HG02884 (cell line): ENCODE data around the gene AP3B1.

Experiments used
- ATAC-seq: cut with Tn5 transposase; IDR thresholded peaks from one replicate; pipeline ENCODE4 v1.9.1; 2021; ENCODE audit warnings: mild to moderate bottlenecking, moderate library complexity; ENCODE audit not compliant: unreplicated experiment

Gene AP3B1

DNA sequence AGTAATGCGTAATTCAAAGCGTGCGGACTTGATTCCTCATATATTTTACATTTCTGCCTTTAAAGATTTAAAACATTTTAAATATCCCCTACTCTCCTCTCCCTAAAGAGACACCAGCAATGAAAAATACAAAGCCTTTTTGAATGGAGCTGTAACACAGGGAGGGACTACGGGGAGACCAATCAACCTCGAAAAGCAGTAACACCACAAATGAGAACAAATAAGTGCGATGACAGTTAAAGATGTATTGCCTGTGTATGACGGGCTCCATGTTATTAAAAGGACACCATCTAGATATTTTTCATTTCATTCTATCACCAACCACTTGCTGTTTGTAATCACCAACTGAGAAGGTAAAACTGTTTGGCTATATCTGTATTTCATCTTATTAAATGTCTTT lies 288.0 kb downstream of the AP3B1 start:
- no peak for ATAC-seq

DNA sequence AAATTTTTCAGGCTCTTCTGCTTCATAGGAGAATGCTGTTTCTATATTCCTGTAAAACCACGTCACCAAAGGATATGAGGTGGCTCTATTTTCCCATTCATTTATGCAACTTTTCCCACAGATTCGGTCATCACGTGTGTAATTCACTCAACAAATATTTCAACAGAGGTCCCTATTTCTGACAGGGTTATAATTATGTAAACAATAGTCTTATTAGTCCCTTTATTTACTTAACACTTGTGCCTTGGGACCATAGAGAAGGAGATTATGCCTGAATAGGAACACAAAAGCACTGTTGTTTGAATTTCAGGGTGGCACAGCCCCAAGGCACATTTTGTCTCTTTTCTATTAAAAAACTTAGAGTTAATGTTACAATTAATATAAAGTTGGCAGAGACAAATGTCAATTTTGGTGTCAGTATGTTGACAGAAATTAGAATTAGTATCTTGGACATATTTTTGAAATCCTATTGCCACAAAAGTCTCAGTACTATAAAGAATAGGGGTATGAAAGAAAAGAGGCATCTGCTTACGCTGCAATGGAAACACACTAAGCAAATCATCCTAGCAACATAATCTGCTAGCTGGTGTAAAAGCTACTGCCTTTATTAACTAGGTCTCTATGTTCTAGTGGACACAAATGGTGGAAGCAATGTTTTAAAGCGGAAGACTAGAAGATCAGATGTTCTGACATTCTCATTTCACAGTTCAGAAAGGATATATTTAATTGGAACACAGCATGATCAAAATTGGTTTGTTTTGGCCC lies 289.3 kb downstream of the AP3B1 start:
- ATAC-seq: no peak

DNA sequence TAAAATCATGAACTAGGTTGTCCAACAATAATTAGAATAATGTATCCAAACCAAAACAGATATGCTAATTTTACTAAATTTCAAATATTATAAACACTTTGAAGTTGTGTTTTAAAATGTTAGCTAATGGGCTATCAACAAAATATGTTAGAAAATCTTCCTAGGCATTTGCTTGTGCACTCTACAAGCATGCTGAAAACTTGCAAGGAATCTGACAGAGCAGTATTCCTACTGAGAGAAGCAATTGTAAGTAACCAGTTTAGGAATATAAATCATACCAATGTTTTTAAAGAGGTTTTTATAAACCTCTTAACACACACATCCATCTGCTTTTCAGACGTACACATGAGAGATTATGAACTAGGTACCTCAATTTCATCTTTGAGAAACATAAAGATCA lies 289.9 kb downstream of the AP3B1 start:
- no peak for ATAC-seq

DNA sequence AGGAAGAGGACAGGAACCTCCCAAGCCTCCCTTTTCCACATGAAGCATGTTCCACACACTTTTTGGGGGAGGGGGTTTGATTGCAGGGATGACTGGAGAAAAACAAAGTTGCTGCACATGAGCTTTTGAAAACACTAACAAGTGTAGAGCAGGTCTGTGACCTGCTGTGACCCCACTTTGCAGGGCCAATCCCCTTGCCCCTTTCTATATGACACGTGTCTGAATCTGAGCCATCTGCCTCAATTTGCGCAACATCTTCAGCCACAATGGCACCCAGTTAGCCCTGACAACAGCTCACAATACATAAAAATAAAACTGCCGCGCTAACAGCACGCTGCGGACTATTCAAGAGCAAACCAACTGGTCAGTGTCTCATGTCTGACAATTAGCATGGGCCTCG lies 290.6 kb downstream of the AP3B1 start:
- ATAC-seq: no peak

DNA sequence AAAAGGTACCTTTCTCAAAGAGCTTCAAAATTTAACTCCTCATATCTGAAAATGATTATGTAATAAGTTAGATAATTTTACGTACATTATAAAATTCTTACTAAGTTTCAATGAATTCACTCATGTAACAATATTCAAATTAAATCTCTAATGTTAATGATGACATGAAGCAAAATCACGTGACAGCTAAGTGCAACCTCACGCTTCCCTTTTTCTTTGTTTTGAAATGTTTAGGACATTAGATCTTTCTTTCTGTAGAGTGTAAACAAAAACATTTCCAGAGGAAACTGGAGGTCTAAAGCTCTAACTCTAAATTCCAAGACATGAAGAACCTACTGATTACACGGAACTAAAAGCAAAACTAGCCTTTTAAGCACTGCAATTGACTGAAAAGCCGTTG lies 291.0 kb downstream of the AP3B1 start:
- ATAC-seq: no peak

DNA sequence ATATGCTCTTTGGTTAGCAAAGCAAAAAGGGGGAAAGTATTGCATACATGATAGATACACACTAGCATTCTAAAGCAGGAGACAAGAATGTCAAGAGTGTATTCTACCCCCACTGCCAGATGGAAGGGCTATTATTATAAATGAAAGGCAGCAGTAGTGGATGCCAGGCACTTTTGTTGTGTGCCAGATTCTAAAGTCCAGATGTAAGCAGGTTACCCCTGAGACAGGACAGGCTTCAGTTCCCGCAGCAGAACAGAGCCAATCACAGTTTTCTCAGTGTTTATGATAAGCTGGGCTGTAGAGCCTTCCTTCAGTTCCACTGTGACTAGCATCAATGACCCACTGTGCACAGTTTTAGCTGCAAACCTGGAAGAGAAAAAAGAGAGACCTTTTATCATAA lies 291.8 kb downstream of the AP3B1 start:
- ATAC-seq: no peak

DNA sequence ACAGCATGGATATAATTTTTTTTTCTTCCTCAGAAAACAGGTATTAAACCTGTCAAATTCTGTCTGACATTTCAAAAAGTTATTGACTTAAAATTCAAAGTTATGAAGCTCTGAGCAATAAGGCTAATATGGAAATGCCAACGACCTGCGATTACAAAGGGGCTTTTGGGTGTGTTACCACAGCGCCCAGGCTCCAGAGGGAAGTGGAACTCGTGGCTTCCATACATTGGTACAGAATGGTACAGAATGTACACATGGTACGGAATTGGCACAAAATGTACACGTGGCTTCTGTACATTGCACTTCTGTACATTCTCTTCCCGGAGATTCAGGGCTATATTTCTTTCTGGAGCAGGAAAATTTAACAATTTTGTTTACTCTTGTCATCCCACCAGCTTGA lies 293.3 kb downstream of the AP3B1 start:
- no peak for ATAC-seq

DNA sequence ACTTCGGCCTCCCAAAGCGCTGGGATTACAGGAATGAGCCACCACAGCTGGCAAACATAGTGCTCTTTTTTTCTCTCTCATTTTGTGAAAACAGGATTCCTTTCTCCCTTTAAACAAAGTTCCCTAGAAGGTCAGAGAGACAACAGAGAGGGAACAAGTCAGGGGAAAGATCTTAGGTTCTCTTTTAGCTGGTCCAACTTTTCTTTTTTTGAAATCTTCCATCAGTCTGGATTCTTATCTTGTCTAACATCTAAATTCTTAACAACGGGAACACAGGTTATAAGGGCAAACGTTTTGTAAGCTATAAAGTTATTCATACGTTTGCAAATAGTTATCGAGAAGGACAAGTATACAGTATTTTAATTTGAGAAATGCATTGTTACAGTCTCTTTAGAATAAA lies 294.3 kb downstream of the AP3B1 start:
- ATAC-seq: no peak

DNA sequence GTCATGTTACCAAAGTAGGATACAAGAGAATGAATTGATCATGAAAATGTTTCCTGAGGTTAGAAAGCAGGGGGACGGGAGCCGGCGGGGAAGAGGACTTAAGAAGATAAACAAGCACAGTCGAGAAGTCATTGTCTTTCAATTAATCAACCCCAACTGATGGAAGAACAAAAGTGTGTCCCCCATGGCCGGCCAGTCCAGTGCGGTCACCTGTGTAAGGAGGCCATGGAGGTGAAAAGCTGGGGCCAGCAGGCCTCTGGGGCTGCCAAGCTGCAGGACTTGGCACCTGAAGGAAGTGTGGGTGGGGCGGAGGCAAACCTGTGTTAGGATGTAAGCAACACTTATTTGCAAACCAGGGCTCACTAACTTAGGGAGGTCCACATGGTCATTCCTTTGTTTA lies 295.1 kb downstream of the AP3B1 start:
- ATAC-seq: no peak

DNA sequence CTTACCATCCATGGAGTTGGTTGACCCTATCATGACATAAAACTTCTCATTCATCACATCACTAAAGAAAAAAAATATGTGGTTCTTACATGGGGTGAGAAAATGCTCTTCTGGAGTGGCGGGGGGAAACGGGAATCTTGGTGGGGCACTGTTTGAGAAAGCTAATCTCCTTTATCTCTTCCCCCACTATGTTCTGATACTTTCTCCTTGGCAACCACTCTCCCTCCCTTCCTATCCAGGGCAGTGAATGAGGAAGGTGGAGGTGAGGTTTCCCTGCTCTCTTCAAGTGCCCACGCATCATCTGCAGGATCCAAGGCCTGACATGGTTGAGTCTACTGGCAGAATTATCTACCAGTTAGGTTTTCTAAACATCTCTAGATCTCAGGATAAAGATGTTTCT lies 297.6 kb downstream of the AP3B1 start:
- ATAC-seq: no peak

DNA sequence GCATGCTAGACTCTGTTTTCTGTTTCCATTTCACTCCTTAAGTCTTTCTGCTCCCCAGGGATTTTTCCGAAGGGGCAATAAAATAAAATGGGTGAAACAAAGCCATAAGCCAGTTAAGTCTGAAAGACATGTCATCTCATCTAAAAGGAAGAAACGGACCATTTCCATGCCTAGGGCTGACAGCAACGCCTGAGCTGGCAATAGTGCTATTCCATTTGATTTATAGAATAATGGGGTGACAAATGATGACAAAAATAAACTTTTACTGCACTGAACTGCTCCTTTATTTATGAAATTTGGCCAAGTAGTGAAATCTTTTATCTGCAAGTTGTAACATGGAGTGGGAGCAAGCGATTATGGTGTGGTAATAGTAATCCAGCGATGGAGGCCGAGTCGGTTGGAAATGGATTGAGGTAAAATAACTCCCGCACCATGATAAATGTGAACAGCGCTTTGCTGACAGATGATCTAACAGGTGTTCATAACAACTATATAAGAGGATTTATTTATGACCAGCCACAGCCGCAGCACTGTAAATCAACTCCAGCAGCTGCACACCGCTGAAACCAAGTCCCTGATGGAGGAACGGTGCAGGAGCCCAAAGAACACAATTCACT lies 298.6 kb downstream of the AP3B1 start:
- no peak for ATAC-seq

DNA sequence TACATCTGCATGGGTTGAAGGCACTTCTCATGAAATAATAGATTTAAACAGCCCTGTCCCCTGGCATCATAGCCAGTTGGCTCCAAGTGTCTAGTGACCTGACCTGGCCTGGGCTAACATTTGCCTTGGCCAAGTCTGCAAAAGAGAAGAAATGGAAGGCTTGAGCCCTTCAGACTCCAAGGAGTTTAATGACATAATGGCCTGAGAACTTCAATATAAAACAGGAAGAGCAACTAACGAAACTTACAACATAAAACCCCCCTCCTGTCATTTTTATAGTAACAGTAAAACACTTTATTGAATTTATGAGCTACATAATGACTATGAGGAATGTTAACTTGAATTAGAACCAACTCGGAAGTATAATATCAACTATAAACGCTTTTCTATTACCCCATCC lies 299.6 kb downstream of the AP3B1 start:
- ATAC-seq: no peak

DNA sequence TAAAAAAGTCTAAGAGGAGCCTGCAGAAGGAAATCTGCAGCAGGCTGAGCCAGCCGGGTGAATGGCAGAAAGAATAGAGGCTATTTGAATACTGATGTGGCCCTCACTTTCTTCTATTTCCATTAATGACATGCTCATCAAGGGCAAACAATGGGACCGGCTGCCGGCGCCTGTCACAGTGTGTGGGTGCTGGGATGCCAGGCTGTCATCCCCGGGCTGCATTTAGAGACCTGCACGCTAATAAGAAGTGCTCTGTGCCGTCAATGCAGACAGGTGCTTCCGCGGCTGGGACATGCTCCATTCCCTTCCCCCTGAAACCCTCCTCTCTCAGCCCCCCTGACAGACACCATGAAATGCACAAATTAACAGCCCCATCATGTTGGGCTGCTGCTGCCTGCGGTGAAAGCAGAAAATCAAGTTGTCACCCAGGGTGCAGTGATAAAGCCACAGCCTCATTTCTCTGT lies 300.6 kb downstream of the AP3B1 start:
- no peak for ATAC-seq

DNA sequence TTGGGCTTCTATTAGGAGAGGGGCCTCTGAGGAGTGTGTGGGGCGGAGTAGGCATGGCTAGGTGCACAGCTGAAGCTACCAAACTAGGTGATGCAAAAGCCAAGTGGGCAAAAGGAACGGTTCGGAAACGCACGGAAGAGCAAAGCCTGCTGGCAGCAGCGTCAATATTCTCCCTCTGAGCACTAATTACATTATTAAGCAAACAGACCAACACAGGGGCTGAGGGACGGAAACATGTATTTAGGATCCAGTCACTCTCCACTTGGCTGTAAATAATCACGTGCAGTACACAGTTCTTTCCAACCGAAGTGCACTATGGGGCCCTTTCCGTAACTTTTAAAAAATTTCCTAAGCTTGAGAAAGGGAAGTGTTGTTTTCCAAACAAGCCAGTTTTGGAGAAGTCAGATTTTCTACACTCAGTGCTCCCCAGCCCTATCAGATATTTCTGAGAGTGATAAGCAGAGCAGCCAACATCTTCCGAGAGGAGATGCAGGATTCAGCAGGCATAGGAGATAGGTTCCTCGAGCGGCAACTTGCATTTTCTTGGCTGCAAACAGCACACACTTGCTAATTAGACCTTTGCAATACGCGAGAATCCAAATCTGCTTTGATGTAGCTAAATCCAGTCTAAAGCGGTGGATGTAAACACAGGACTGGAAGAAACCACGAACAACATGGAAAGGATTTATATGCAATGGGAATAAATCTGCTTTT lies 301.2 kb downstream of the AP3B1 start:
- ATAC-seq: no peak

DNA sequence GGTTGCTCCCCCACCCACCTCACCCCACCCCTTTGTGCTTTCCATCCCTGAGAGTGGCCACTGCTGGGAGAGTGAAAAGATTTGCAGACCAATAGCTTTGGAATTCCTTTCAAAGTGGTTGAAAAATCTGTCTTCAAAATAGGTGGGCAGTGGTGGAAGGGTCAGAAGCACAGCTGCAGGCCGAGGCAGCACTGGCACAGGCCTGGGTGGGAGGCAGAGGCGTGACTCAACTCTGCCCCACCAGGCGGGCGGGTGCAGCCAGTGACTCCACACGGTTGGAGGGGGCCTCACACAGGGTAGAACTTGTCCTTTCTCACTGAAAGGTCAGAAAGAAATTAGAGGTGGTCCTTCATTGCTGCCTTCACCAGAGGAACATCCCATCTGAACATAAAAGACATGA lies 303.4 kb downstream of the AP3B1 start:
- no peak for ATAC-seq

DNA sequence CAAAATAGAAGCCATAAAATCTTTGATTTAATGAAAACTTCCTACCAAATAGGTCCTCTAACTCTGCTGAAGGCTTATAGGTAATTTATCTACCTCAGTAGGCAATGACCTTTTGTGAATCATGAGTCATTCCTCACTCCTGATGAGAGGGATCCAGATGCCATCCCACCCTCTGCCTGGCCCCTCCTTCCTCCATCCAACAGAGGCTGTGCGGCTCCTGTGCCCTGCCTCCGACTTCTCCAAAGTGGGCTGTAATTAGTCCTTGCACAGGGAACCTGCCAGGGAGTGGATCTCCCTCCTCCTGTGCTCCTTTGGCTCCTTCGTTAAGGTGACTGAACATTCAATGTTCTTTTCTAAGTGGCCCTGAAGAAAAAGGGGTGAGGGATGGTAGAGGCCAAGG lies 304.5 kb downstream of the AP3B1 start:
- no peak for ATAC-seq

DNA sequence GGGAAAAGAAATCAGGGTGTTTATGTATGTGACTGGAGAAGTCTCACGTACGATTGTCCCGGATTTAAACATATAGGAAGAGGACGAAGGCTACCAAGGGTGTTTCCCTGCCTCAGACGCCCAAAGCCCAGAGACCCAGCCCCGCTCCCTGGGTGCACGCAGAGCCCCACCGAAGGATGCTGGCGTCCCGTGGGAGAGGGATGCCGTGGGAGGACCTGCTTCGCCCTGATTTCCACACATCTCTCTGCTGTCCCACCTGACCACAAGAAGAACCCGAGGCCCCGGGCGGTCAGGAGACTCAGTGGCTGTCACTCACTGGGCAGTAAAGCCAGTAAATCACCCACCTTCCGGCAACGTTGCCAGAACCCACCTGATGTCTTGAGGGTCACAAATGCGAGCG lies 306.5 kb downstream of the AP3B1 start:
- no peak for ATAC-seq

DNA sequence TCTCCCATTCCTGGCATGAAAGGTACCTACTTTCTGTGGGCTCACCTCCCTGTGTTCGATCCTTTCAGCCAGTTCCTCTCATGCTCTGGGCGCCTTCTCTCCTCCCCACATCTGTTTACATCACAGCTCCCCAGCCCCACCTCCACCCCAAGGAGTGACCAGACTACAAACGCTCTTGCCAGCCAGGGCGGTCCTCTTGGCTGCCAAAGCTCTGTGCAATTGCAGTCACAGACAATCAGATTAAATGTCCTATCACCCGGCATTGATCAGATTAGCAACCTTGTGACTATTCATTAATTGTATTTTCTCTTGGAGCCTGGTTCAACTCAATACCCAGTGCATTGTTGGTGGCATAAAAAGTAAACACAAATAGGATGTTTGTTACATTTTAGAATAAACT lies 307.2 kb downstream of the AP3B1 start:
- no peak for ATAC-seq

DNA sequence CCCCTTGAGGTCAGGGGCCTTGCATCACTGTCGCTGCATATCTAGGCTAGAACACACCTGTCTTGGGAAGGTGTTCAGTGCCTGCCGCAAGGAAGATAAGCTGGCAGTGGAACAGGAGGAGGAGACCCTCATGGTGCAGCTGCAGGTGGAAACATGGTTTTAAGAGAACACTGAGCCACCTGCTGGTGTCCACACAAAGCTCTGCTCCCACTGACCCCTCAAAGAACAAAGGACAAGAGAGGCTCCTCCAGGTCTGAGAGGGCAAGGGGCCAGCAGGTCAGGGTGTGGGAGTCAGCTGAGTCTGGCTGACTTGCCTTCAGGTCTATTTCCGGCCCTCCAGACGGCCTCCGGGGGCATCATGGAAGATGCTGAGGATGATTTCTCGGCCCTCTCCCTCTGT lies 308.2 kb downstream of the AP3B1 start:
- ATAC-seq: no peak

DNA sequence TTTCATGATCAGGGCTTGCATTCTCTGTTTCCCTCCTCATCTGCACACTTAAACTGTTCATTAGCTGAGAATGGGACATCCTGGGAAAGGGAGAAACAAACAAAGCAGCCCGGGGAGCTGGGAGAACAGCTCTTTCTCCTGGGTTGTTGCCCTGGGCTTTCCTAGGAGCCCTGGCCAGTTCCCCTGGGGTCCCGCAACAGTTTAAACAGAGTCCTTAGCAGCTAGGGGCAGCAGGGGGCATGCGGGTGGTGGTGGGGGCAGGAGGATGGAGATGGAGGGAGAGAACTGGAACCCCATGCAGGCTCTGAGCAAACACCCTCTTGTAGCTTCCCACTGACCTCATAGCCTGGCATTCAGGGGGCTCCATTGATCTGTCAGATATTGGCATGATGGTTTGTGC lies 309.3 kb downstream of the AP3B1 start:
- ATAC-seq: no peak

DNA sequence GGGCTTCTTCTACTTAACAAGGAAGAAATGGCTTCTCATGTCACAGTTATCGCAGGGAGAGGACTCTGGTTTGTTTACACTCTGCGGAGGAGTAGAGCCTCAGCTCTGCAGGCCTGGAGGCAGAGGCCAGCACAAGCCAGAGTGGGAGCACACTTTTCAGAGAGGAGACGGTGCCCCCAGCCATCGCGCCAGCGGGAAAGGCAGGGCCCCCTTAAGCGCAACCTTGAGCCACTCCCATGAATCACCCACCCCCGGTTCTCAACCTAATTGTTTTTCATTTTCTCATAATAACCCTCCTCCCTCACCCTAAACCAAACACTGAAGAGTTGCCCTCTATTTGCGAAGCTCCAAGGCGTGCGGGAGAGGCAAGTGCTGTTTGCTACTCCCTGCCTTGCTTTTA lies 309.9 kb downstream of the AP3B1 start:
- no peak for ATAC-seq
